Measurements from ENCODE around the gene GOLGA1.

GOLGA1 gene

GRCh38 chr9:124914753-124915405 is 26.0 kb downstream of the GOLGA1 start:
- no peak overlapping the region for H2AFZ ChIP-seq (ENCODE audit: low read depth, low read length)
- H3K4me2 ChIP-seq (ENCODE audit: low read length), result no peak overlapping the region
- H3K27ac ChIP-seq (ENCODE audit: low read length), result no peak overlapping the region
- no peak for TF ChIP-seq CTCF (IDR thresholded peaks at IDR 0.05; ENCODE audit: low read depth, low read length)
- TF ChIP-seq EZH2phosphoT487 (IDR thresholded peaks at IDR 0.05; ENCODE audit: low read depth), result no peak
- H3K4me1 ChIP-seq (ENCODE audit: low read length), result no peaks in the 10 kb centered on the region
- H3K79me2 ChIP-seq (ENCODE audit: low read length), result no peaks in the 10 kb centered on the region
- peaks cover 8% of the 10 kb centered on the region for H3K36me3 ChIP-seq (replicated peaks; ENCODE audit: low read depth, low read length)
- no peak overlapping the region for H3K9ac ChIP-seq (ENCODE audit: low read length)
- no peaks in the 10 kb centered on the region for H3K27me3 ChIP-seq (ENCODE audit: low read depth, low read length)
- H3K9me3 ChIP-seq (ENCODE audit: insufficient read depth, low read length), result no peaks in the 10 kb centered on the region
- no peak overlapping the region for H3K4me3 ChIP-seq (ENCODE audit: low read length)
- no peaks in the 10 kb centered on the region for H4K20me1 ChIP-seq (ENCODE audit: insufficient read depth, low read length)

GRCh38 chr9:124913378-124913777 is 27.5 kb downstream of the GOLGA1 start:
- Histone ChIP-seq H3K9ac (ENCODE audit: low read length) (no peak overlapping the region), H3K4me1 (ENCODE audit: low read length) (no peaks in the 10 kb centered on the region), H3K4me2 (ENCODE audit: low read length) (no peak overlapping the region), H3K9me3 (ENCODE audit: insufficient read depth, low read length) (no peaks in the 10 kb centered on the region), H3K4me3 (ENCODE audit: low read length) (no peak overlapping the region), H3K27ac (ENCODE audit: low read length) (no peak overlapping the region), H3K79me2 (ENCODE audit: low read length) (no peaks in the 10 kb centered on the region), H4K20me1 (ENCODE audit: insufficient read depth, low read length) (no peaks in the 10 kb centered on the region), H3K27me3 (ENCODE audit: low read depth, low read length) (no peaks in the 10 kb centered on the region), H2AFZ (ENCODE audit: low read depth, low read length) (no peak overlapping the region), H3K36me3 (replicated peaks; ENCODE audit: low read depth, low read length) (peaks cover 8% of the 10 kb centered on the region)
- no peak for TF ChIP-seq EZH2phosphoT487 (IDR thresholded peaks at IDR 0.05; ENCODE audit: low read depth)
- no peak for TF ChIP-seq CTCF (IDR thresholded peaks at IDR 0.05; ENCODE audit: low read depth, low read length)

GRCh38 chr9:124911766-124912165 is 29.1 kb downstream of the GOLGA1 start:
- H3K79me2 ChIP-seq (ENCODE audit: low read length), result no peaks in the 10 kb centered on the region
- no peaks in the 10 kb centered on the region for H3K27me3 ChIP-seq (ENCODE audit: low read depth, low read length)
- H3K4me3 ChIP-seq (ENCODE audit: low read length), result no peak overlapping the region
- no peak overlapping the region for H3K27ac ChIP-seq (ENCODE audit: low read length)
- H3K4me2 ChIP-seq (ENCODE audit: low read length), result no peak overlapping the region
- no peak overlapping the region for H2AFZ ChIP-seq (ENCODE audit: low read depth, low read length)
- peaks cover 8% of the 10 kb centered on the region for H3K36me3 ChIP-seq (replicated peaks; ENCODE audit: low read depth, low read length)
- H3K4me1 ChIP-seq (ENCODE audit: low read length), result no peaks in the 10 kb centered on the region
- no peaks in the 10 kb centered on the region for H3K9me3 ChIP-seq (ENCODE audit: insufficient read depth, low read length)
- H4K20me1 ChIP-seq (ENCODE audit: insufficient read depth, low read length), result no peaks in the 10 kb centered on the region
- TF ChIP-seq CTCF (IDR thresholded peaks at IDR 0.05; ENCODE audit: low read depth, low read length), result no peak
- TF ChIP-seq EZH2phosphoT487 (IDR thresholded peaks at IDR 0.05; ENCODE audit: low read depth), result no peak
- no peak overlapping the region for H3K9ac ChIP-seq (ENCODE audit: low read length)

GRCh38 chr9:124908098-124908497 is 32.8 kb downstream of the GOLGA1 start:
- no peak overlapping the region for H3K9ac ChIP-seq (ENCODE audit: low read length)
- H2AFZ ChIP-seq (ENCODE audit: low read depth, low read length), result no peak overlapping the region
- H3K36me3 ChIP-seq (replicated peaks; ENCODE audit: low read depth, low read length), result peaks cover 4% of the 10 kb centered on the region
- no peaks in the 10 kb centered on the region for H3K9me3 ChIP-seq (ENCODE audit: insufficient read depth, low read length)
- H3K27ac ChIP-seq (ENCODE audit: low read length), result no peak overlapping the region
- no peak overlapping the region for H3K4me2 ChIP-seq (ENCODE audit: low read length)
- H3K27me3 ChIP-seq (ENCODE audit: low read depth, low read length), result no peaks in the 10 kb centered on the region
- no peak overlapping the region for H3K4me3 ChIP-seq (ENCODE audit: low read length)
- no peaks in the 10 kb centered on the region for H3K79me2 ChIP-seq (ENCODE audit: low read length)
- no peaks in the 10 kb centered on the region for H4K20me1 ChIP-seq (ENCODE audit: insufficient read depth, low read length)
- no peaks in the 10 kb centered on the region for H3K4me1 ChIP-seq (ENCODE audit: low read length)
- TF ChIP-seq EZH2phosphoT487 (IDR thresholded peaks at IDR 0.05; ENCODE audit: low read depth) (no peak), CTCF (IDR thresholded peaks at IDR 0.05; ENCODE audit: low read depth, low read length) (no peak)
